Endothelial cell (in vitro differentiated cells): ENCODE measurements around the gene GARIN5A. TPM values are rescaled to one million over a fixed set of nuclear protein-coding genes. Genes with fewer than 3 reads are reported as not detected.
"Not testable (repeated sequence)": the region's sequence is repeated elsewhere in the genome, so short reads cannot be mapped to it uniquely, and the experiment has no call there.

ENCODE experiments used
- DNase-seq: peaks from one replicate; pipeline ENCODE4 v3.0.0; 2021; ENCODE audit warnings: low spot score
- H3K27ac Mint-ChIP-seq: one replicate; pipeline ENCODE4 v1.8.0; 2021; ENCODE audit warnings: mixed read lengths, inconsistent platforms; ENCODE audit not compliant: unreplicated experiment
- H3K27me3 Mint-ChIP-seq: one replicate; pipeline ENCODE4 v1.8.0; 2021; ENCODE audit warnings: mild to moderate bottlenecking, moderate library complexity, mixed read lengths, inconsistent platforms; ENCODE audit not compliant: unreplicated experiment
- H3K36me3 Mint-ChIP-seq: one replicate; pipeline ENCODE4 v1.8.0; 2021; ENCODE audit warnings: mild to moderate bottlenecking, low read depth, mixed read lengths, inconsistent platforms; ENCODE audit not compliant: unreplicated experiment
- H3K4me1 Mint-ChIP-seq: one replicate; pipeline ENCODE4 v1.8.0; 2021; ENCODE audit warnings: mild to moderate bottlenecking, mixed read lengths, inconsistent platforms; ENCODE audit not compliant: unreplicated experiment
- H3K4me3 Mint-ChIP-seq: one replicate; pipeline ENCODE4 v1.8.0; 2021; ENCODE audit warnings: mild to moderate bottlenecking, mixed read lengths, inconsistent platforms; ENCODE audit not compliant: unreplicated experiment
- H3K9me3 Mint-ChIP-seq: one replicate; pipeline ENCODE4 v1.8.0; 2021; ENCODE audit warnings: mixed read lengths, inconsistent platforms; ENCODE audit not compliant: unreplicated experiment
- CTCF ChIP-seq: fragments of 200-600 bp; sonication (generic); IDR thresholded peaks from one replicate; pipeline ENCODE4 v1.5.0; 2021; ENCODE audit warnings: antibody characterized with exemption; ENCODE audit not compliant: unreplicated experiment
- total RNA-seq: library from RNA; stranded (reverse); fragmentation: NEBNext Ultra II Directional; extraction: Animal tissue kit (Norgen Biotek cat#: 25700); gene quantifications from one replicate; pipeline ENCODE4 v1.2.1, GENCODE V29; 2021; ENCODE audit not compliant: unreplicated experiment

Gene GARIN5A
- total RNA-seq, 1 donor from 2014 or later = not detected

- no peak overlapping the region for H3K4me3 Mint-ChIP-seq
- H3K27ac Mint-ChIP-seq = no peak overlapping the region
- peaks cover 39% of the 10 kb centered on the region for H3K9me3 Mint-ChIP-seq
- no peak for DNase-seq
- H3K4me1 Mint-ChIP-seq = no peaks in the 10 kb centered on the region
- H3K27me3 Mint-ChIP-seq = peaks cover 18% of the 10 kb centered on the region
- peaks cover 23% of the 10 kb centered on the region for H3K36me3 Mint-ChIP-seq
- TF ChIP-seq CTCF = no peak
Measured at GRCh38 chr19:50476907-50477238, 225 bp upstream of the GARIN5A start.

- Mint-ChIP-seq H3K27ac (no peak overlapping the region), H3K4me3 (peak overlapping the region; percentile 45), H3K4me1 (no peaks in the 10 kb centered on the region), H3K36me3 (peaks cover 23% of the 10 kb centered on the region), H3K27me3 (peaks cover 15% of the 10 kb centered on the region), H3K9me3 (peaks cover 35% of the 10 kb centered on the region)
- no peak for DNase-seq
- TF ChIP-seq CTCF = no peak
Measured at GRCh38 chr19:50475736-50476223, 868 bp downstream of the GARIN5A start.

- peaks cover 14% of the 10 kb centered on the region for H3K27me3 Mint-ChIP-seq
- no peak overlapping the region for H3K27ac Mint-ChIP-seq
- peak overlapping the region; percentile 45 for H3K4me3 Mint-ChIP-seq
- no peak for TF ChIP-seq CTCF
- DNase-seq = no peak
- H3K9me3 Mint-ChIP-seq = peaks cover 34% of the 10 kb centered on the region
- no peaks in the 10 kb centered on the region for H3K4me1 Mint-ChIP-seq
- H3K36me3 Mint-ChIP-seq = peaks cover 23% of the 10 kb centered on the region
Measured at GRCh38 chr19:50475101-50475568, 1.5 kb downstream of the GARIN5A start.

GRCh38 chr19:50473336-50473735, 3.3 kb downstream of the GARIN5A start:
- not testable (repeated sequence) for H3K4me1 Mint-ChIP-seq, H3K4me3 Mint-ChIP-seq, DNase-seq, H3K27ac Mint-ChIP-seq
- H3K9me3 Mint-ChIP-seq = peaks cover 44% of the 10 kb centered on the region
- peaks cover 18% of the 10 kb centered on the region for H3K27me3 Mint-ChIP-seq
- peaks cover 27% of the 10 kb centered on the region for H3K36me3 Mint-ChIP-seq

GRCh38 chr19:50468818-50469217, 7.8 kb downstream of the GARIN5A start:
- Mint-ChIP-seq H3K27me3 (peaks cover 9% of the 10 kb centered on the region), H3K9me3 (peaks cover 33% of the 10 kb centered on the region), H3K27ac (no peak overlapping the region), H3K4me1 (no peaks in the 10 kb centered on the region), H3K4me3 (no peak overlapping the region), H3K36me3 (peaks cover 9% of the 10 kb centered on the region)
- TF ChIP-seq CTCF = no peak
- no peak for DNase-seq
